Measurements from ENCODE around the gene KRTAP13-2.

DNA sequence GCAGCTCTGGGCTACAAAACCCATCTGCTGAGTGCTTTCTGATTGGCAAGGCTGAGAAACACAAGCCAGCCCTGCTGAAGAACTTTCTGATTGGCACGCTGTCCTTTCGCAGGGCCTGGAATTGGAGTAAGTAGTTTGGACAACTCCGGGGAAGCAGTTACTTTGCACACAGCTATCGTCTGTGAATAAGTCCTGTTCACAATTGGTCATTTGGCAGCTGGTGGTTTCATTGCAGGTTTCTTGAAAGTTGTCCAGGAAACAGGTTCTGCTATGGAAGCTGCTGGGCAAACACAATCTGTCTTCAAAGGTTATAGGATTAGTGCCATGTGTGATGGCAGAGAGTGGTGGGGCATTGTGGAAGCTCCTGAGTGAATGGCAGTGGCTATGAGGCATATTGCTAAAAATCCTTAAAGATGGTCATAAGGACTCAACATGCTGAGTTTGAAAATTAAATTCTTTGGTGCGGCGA is 34.8 kb downstream of the KRTAP13-2 start, which contains the start of gene KRTAP27-1:
- no peak for TF ChIP-seq POLR2AphosphoS5 (IDR thresholded peaks at IDR 0.05; ENCODE audit: low read depth, low read length)
- no peak for TF ChIP-seq PAX5 (IDR thresholded peaks at IDR 0.05; ENCODE audit: insufficient read depth, low read length, severe bottlenecking)
- no peak for TF ChIP-seq TAF1 (IDR thresholded peaks at IDR 0.05; ENCODE audit: low read depth, low read length)
- no peak for TF ChIP-seq POLR2A (IDR thresholded peaks at IDR 0.05; ENCODE audit: low read depth, low read length)
- TF ChIP-seq SPI1 (IDR thresholded peaks at IDR 0.05; ENCODE audit: low read depth, low read length), result no peak

Measured in GM12891 (cell line).